Mononuclear cell (primary cell): ENCODE measurements around the gene KHDC4. TPM values are rescaled to one million over a fixed set of nuclear protein-coding genes. Genes with fewer than 3 reads are reported as not detected.
"Not testable (repeated sequence)": the region's sequence is repeated elsewhere in the genome, so short reads cannot be mapped to it uniquely, and the experiment has no call there.

Source experiments
- H3K27me3 ChIP-seq: 2 replicates; pipeline ENCODE4 v1.6.0; 2011; ENCODE audit warnings: low read length, control low read depth; ENCODE audit not compliant: insufficient read depth
- H3K4me1 ChIP-seq: 2 replicates; pipeline ENCODE4 v1.5.1; 2011; ENCODE audit warnings: mild to moderate bottlenecking, low read length, control low read depth; ENCODE audit not compliant: insufficient read depth
- H3K4me3 ChIP-seq: 2 replicates; pipeline ENCODE4 v1.5.1; 2011; ENCODE audit warnings: mild to moderate bottlenecking, low read length, moderate library complexity
- H3K9me3 ChIP-seq: 2 replicates; pipeline ENCODE4 v1.5.1; 2011; ENCODE audit warnings: low read depth, mild to moderate bottlenecking, control low read depth, low read length
- total RNA-seq: library from RNA; depleted of rRNA; stranded (reverse); fragments of >200 nt; gene quantifications from one replicate; pipeline ENCODE4 v1.2.3, GENCODE V29; 2012

Gene KHDC4
- total RNA-seq, 1 donor = 38.1 TPM

- H3K9me3 ChIP-seq = no peaks in the 10 kb centered on the region
- H3K4me1 ChIP-seq = peaks cover 56% of the 10 kb centered on the region
- H3K27me3 ChIP-seq = no peaks in the 10 kb centered on the region
- peak overlapping the region; percentile 77 for H3K4me3 ChIP-seq
Observed at GRCh38 chr1:155934936-155935590, 850 bp upstream of the KHDC4 start.

GRCh38 chr1:155933591-155934096, 569 bp downstream of the KHDC4 start:
- Histone ChIP-seq H3K27me3 (no peaks in the 10 kb centered on the region), H3K4me3 (peak overlapping the region; percentile 77), H3K9me3 (no peaks in the 10 kb centered on the region), H3K4me1 (peaks cover 45% of the 10 kb centered on the region)

GRCh38 chr1:155932487-155932886, 1.7 kb downstream of the KHDC4 start:
- Histone ChIP-seq H3K4me3 (no peak overlapping the region), H3K9me3 (no peaks in the 10 kb centered on the region), H3K4me1 (peaks cover 39% of the 10 kb centered on the region), H3K27me3 (no peaks in the 10 kb centered on the region)

- Histone ChIP-seq H3K4me1 (peaks cover 39% of the 10 kb centered on the region), H3K9me3 (no peaks in the 10 kb centered on the region), H3K4me3 (no peak overlapping the region), H3K27me3 (no peaks in the 10 kb centered on the region)
Observed at GRCh38 chr1:155932081-155932480, 2.1 kb downstream of the KHDC4 start.

- Histone ChIP-seq H3K4me3 (no peak overlapping the region), H3K4me1 (peaks cover 39% of the 10 kb centered on the region), H3K9me3 (no peaks in the 10 kb centered on the region), H3K27me3 (no peaks in the 10 kb centered on the region)
Observed at GRCh38 chr1:155931332-155932038, 2.7 kb downstream of the KHDC4 start.

- H3K4me3 ChIP-seq, H3K9me3 ChIP-seq, H3K27me3 ChIP-seq: not testable (repeated sequence)
- H3K4me1 ChIP-seq = peaks cover 39% of the 10 kb centered on the region
Observed at GRCh38 chr1:155930725-155931124, 3.5 kb downstream of the KHDC4 start.

GRCh38 chr1:155929057-155929456, 5.2 kb downstream of the KHDC4 start:
- Histone ChIP-seq H3K27me3 (no peaks in the 10 kb centered on the region), H3K9me3 (no peaks in the 10 kb centered on the region), H3K4me1 (peaks cover 31% of the 10 kb centered on the region), H3K4me3 (no peak overlapping the region)

- no peaks in the 10 kb centered on the region for H3K9me3 ChIP-seq
- H3K4me1 ChIP-seq = no peaks in the 10 kb centered on the region
- H3K4me3 ChIP-seq = no peak overlapping the region
- no peaks in the 10 kb centered on the region for H3K27me3 ChIP-seq
Observed at GRCh38 chr1:155925506-155925905, 8.7 kb downstream of the KHDC4 start.

- Histone ChIP-seq H3K9me3 (no peaks in the 10 kb centered on the region), H3K4me3 (no peak overlapping the region), H3K4me1 (no peaks in the 10 kb centered on the region), H3K27me3 (no peaks in the 10 kb centered on the region)
Observed at GRCh38 chr1:155920717-155921116, 13.5 kb downstream of the KHDC4 start.

GRCh38 chr1:155919801-155920200, 14.4 kb downstream of the KHDC4 start:
- H3K4me3 ChIP-seq = no peak overlapping the region
- H3K27me3 ChIP-seq = no peaks in the 10 kb centered on the region
- H3K9me3 ChIP-seq = no peaks in the 10 kb centered on the region
- H3K4me1 ChIP-seq = no peaks in the 10 kb centered on the region

GRCh38 chr1:155918660-155919059, 15.6 kb downstream of the KHDC4 start:
- Histone ChIP-seq H3K4me1 (no peaks in the 10 kb centered on the region), H3K4me3 (no peak overlapping the region), H3K27me3 (no peaks in the 10 kb centered on the region), H3K9me3 (no peaks in the 10 kb centered on the region)

GRCh38 chr1:155913969-155914757, 20.1 kb downstream of the KHDC4 start:
- no peaks in the 10 kb centered on the region for H3K9me3 ChIP-seq
- H3K4me1 ChIP-seq = peaks cover 21% of the 10 kb centered on the region
- H3K4me3 ChIP-seq = no peak overlapping the region
- no peaks in the 10 kb centered on the region for H3K27me3 ChIP-seq

GRCh38 chr1:155912056-155912536, 22.1 kb downstream of the KHDC4 start:
- Histone ChIP-seq H3K4me3 (no peak overlapping the region), H3K9me3 (no peaks in the 10 kb centered on the region), H3K4me1 (peaks cover 25% of the 10 kb centered on the region), H3K27me3 (no peaks in the 10 kb centered on the region)

GRCh38 chr1:155911156-155912055, 22.8 kb downstream of the KHDC4 start, which contains the start of gene RIT1:
Gene RIT1, minus strand, starts transcription at chr1:155911349. Its CDS starts 588 bp downstream, at chr1:155910761.
- no peaks in the 10 kb centered on the region for H3K27me3 ChIP-seq
- no peaks in the 10 kb centered on the region for H3K9me3 ChIP-seq
- H3K4me3 ChIP-seq = peak within 1 kb of the TSS; percentile 88
- H3K4me1 ChIP-seq = peaks cover 25% of the 10 kb centered on the region
